GM21737 (cell line): ENCODE measurements around the gene PDE6H.

ENCODE experiments used
- ATAC-seq: cut with Tn5 transposase; IDR thresholded peaks from one replicate; pipeline ENCODE4 v1.9.1; 2021; ENCODE audit warnings: mild to moderate bottlenecking, moderate library complexity; ENCODE audit not compliant: unreplicated experiment

The PDE6H gene

GRCh38 chr12:14999695-15000365 lies 27.0 kb downstream of the PDE6H start:
- ATAC-seq: no peak

GRCh38 chr12:15000575-15000974 lies 27.7 kb downstream of the PDE6H start:
- no peak for ATAC-seq

GRCh38 chr12:15001733-15002382 lies 29.0 kb downstream of the PDE6H start:
- no peak for ATAC-seq

- no peak for ATAC-seq
Measured at GRCh38 chr12:15004421-15004820, 31.6 kb downstream of the PDE6H start.

- no peak for ATAC-seq
Measured at GRCh38 chr12:15005064-15005463, 32.2 kb downstream of the PDE6H start.

- ATAC-seq: no peak
Measured at GRCh38 chr12:15007551-15007950, 34.7 kb downstream of the PDE6H start.

GRCh38 chr12:15011162-15011561 lies 38.3 kb downstream of the PDE6H start:
- ATAC-seq: no peak

GRCh38 chr12:15013634-15014179 lies 40.9 kb downstream of the PDE6H start:
- ATAC-seq: no peak

- no peak for ATAC-seq
Measured at GRCh38 chr12:15014708-15015107, 41.9 kb downstream of the PDE6H start.

- ATAC-seq: no peak
Measured at GRCh38 chr12:15015121-15015520, 42.3 kb downstream of the PDE6H start.

- ATAC-seq: no peak
Measured at GRCh38 chr12:15020156-15020555, 47.3 kb downstream of the PDE6H start.
